IMR-90 (cell line): Measurements from ENCODE around the gene KLK11. TPM values are rescaled to one million over a fixed set of nuclear protein-coding genes. Genes with fewer than 3 reads are reported as not detected.

Experiments
- ATAC-seq: fragments of 200-7000 bp; cut with Tn5 transposase; 2 replicates; pipeline ENCODE4 v1.9.1; 2020; ENCODE audit warnings: low read depth, mild to moderate bottlenecking, moderate library complexity
- BruUV-seq: library from RNA; stranded (reverse); fragments of 400-500 nt; replicated peaks from 2 replicates; lab custom pipeline; 2021; lab: Mats Ljungman, UMichigan
- CTCF ChIA-PET: fragments of 300-600 bp; formaldehyde crosslinking; extraction: SDS; loops from one replicate; lab custom pipeline; 2021; ENCODE audit warnings: antibody characterized with exemption; lab: Yijun Ruan, JAX
- POLR2A ChIA-PET: fragments of 300-600 bp; sonication (Branson Sonifier 250); formaldehyde crosslinking; loops from one replicate; lab custom pipeline; 2022; ENCODE audit warnings: antibody characterized with exemption; ENCODE audit not compliant: unreplicated experiment; lab: Charles Lee
- DNase-seq: peaks from one replicate; pipeline ENCODE4 v3.0.0; 2013
- H2AFZ ChIP-seq: replicated peaks from 2 replicates; pipeline ENCODE3; 2013; ENCODE audit warnings: low read length, mild to moderate bottlenecking; ENCODE audit not compliant: poor library complexity
- H2AK5ac ChIP-seq: 2 replicates; pipeline ENCODE4 v1.6.1; 2013; ENCODE audit warnings: low read depth, low read length, inconsistent platforms
- H2AK9ac ChIP-seq: replicated peaks from 2 replicates; pipeline ENCODE3; 2013; ENCODE audit warnings: mild to moderate bottlenecking, low read depth, low read length, moderate library complexity; ENCODE audit not compliant: poor library complexity
- H2BK120ac ChIP-seq: 2 replicates; pipeline ENCODE4 v1.6.1; 2013; ENCODE audit warnings: low read depth, low read length, inconsistent platforms
- H2BK15ac ChIP-seq: 3 replicates; pipeline ENCODE4 v1.6.1; 2013; ENCODE audit warnings: low read depth, low read length, inconsistent platforms
- H2BK20ac ChIP-seq: 2 replicates; pipeline ENCODE4 v1.6.1; 2013; ENCODE audit warnings: low read depth, mild to moderate bottlenecking, inconsistent platforms, low read length, moderate library complexity
- H2BK5ac ChIP-seq: 2 replicates; pipeline ENCODE4 v1.6.1; 2013; ENCODE audit warnings: mild to moderate bottlenecking, low read depth, low read length, inconsistent platforms; ENCODE audit not compliant: poor library complexity, severe bottlenecking
- H3K14ac ChIP-seq: replicated peaks from 2 replicates; pipeline ENCODE4 v1.6.1; 2013; ENCODE audit warnings: low read depth, low read length, inconsistent platforms
- H3K18ac ChIP-seq: 2 replicates; pipeline ENCODE4 v1.6.1; 2013; ENCODE audit warnings: low read depth, low read length, control low read depth
- H3K23ac ChIP-seq: 2 replicates; pipeline ENCODE4 v1.6.1; 2013; ENCODE audit warnings: low read depth, low read length, inconsistent platforms
- H3K27ac ChIP-seq: 2 replicates; pipeline ENCODE4 v1.5.1; 2013; ENCODE audit warnings: mild to moderate bottlenecking, control low read depth, low read length; ENCODE audit not compliant: insufficient read depth
- H3K27me3 ChIP-seq: 2 replicates; pipeline ENCODE4 v1.6.1; 2013; ENCODE audit warnings: low read length; ENCODE audit not compliant: control insufficient read depth, insufficient read depth
- H3K36me3 ChIP-seq: 2 replicates; pipeline ENCODE4 v1.6.1; 2013; ENCODE audit warnings: low read length, mixed read lengths; ENCODE audit not compliant: control insufficient read depth, insufficient read depth
- H3K4ac ChIP-seq: 2 replicates; pipeline ENCODE4 v1.6.1; 2013; ENCODE audit warnings: low read depth, low read length, inconsistent platforms
- H3K4me1 ChIP-seq: 2 replicates; pipeline ENCODE4 v1.6.1; 2013; ENCODE audit warnings: low read length, mixed read lengths; ENCODE audit not compliant: control insufficient read depth, insufficient read depth
- H3K4me2 ChIP-seq: 2 replicates; pipeline ENCODE4 v1.6.1; 2013; ENCODE audit warnings: low read depth, mild to moderate bottlenecking, control low read depth, low read length, moderate library complexity
- H3K4me3 ChIP-seq: 2 replicates; pipeline ENCODE4 v1.5.1; 2013; ENCODE audit warnings: low read depth, mild to moderate bottlenecking, control low read depth, low read length, moderate library complexity; ENCODE audit not compliant: insufficient read depth
- H3K56ac ChIP-seq: 2 replicates; pipeline ENCODE4 v1.6.1; 2013; ENCODE audit warnings: low read length, inconsistent platforms; ENCODE audit not compliant: insufficient read depth; ENCODE audit errors: extremely low read depth
- H3K79me1 ChIP-seq, 2 experiments: 2 replicates each; pipeline ENCODE4 v1.6.1; 2013; ENCODE audit warnings: low read length in 2 of 2, inconsistent platforms in 1 of 2, low read depth in 1 of 2
- H3K9ac ChIP-seq: 2 replicates; pipeline ENCODE4 v1.6.1; 2013; ENCODE audit warnings: low read depth, low read length, control low read depth
- H3K9me1 ChIP-seq: 2 replicates; pipeline ENCODE4 v1.6.1; 2013; ENCODE audit warnings: low read length, inconsistent platforms; ENCODE audit not compliant: insufficient read depth
- H3K9me3 ChIP-seq: 2 replicates; pipeline ENCODE4 v1.6.1; 2013; ENCODE audit warnings: low read length; ENCODE audit not compliant: control insufficient read depth, insufficient read depth
- H4K20me1 ChIP-seq: 2 replicates; pipeline ENCODE4 v1.6.1; 2013; ENCODE audit warnings: low read length, inconsistent platforms; ENCODE audit not compliant: insufficient read depth
- H4K5ac ChIP-seq: 2 replicates; pipeline ENCODE4 v1.6.1; 2013; ENCODE audit warnings: mild to moderate bottlenecking, low read depth, low read length, control low read depth
- H4K8ac ChIP-seq, 2 experiments: 2 replicates each; pipeline ENCODE4 v1.6.1; 2013; ENCODE audit warnings: low read depth in 2 of 2, low read length in 2 of 2, control low read depth in 1 of 2, inconsistent platforms in 1 of 2
- H4K91ac ChIP-seq: 2 replicates; pipeline ENCODE4 v1.6.1; 2013; ENCODE audit warnings: low read depth, low read length, inconsistent platforms; ENCODE audit not compliant: insufficient read depth
- BHLHE40 ChIP-seq: fragments of 150-350 bp; IDR thresholded peaks from 2 replicates; pipeline ENCODE4 v1.6.1; 2016; ENCODE audit warnings: mild to moderate bottlenecking, low read depth, low read length
- CEBPB ChIP-seq: IDR thresholded peaks from 2 replicates; pipeline ENCODE4 v1.6.1; 2012; ENCODE audit warnings: low read depth, low read length, improper control_type of control experiment
- CTCF ChIP-seq: conservative IDR thresholded peaks from 2 replicates; pipeline ENCODE4 v1.5.1; 2012; ENCODE audit warnings: mild to moderate bottlenecking, low read depth, low read length, improper control_type of control experiment
- FOS ChIP-seq: fragments of 150-350 bp; IDR thresholded peaks from 2 replicates; pipeline ENCODE4 v1.6.1; 2016; ENCODE audit warnings: low read depth, low read length
- MAFK ChIP-seq: IDR thresholded peaks from 2 replicates; pipeline ENCODE4 v1.6.1; 2012; ENCODE audit warnings: low read depth, low read length, improper control_type of control experiment
- MAZ ChIP-seq: IDR thresholded peaks from 2 replicates; pipeline ENCODE4 v1.6.1; 2012; ENCODE audit warnings: low read depth, mild to moderate bottlenecking, low read length, improper control_type of control experiment, moderate library complexity, borderline replicate concordance
- MXI1 ChIP-seq: IDR thresholded peaks from 2 replicates; pipeline ENCODE4 v1.6.1; 2012; ENCODE audit warnings: low read depth, mild to moderate bottlenecking, low read length, moderate library complexity, borderline replicate concordance
- NFE2L2 ChIP-seq: fragments of 150-350 bp; IDR thresholded peaks from 2 replicates; pipeline ENCODE4 v1.6.1; 2016; ENCODE audit warnings: low read depth, mild to moderate bottlenecking, low read length
- POLR2A ChIP-seq: IDR thresholded peaks from 2 replicates; pipeline ENCODE4 v1.6.1; 2012; ENCODE audit warnings: mild to moderate bottlenecking, low read depth, low read length
- RAD21 ChIP-seq: IDR thresholded peaks from 2 replicates; pipeline ENCODE4 v1.6.1; 2012; ENCODE audit warnings: low read length, improper control_type of control experiment
- RCOR1 ChIP-seq: IDR thresholded peaks from 2 replicates; pipeline ENCODE4 v1.6.1; 2012; ENCODE audit warnings: mild to moderate bottlenecking, low read length, improper control_type of control experiment; ENCODE audit not compliant: insufficient replicate concordance
- RFX5 ChIP-seq: IDR thresholded peaks from 2 replicates; pipeline ENCODE4 v1.8.0; 2012; ENCODE audit warnings: low read depth, mild to moderate bottlenecking, low read length, moderate library complexity
- SMC3 ChIP-seq: fragments of 150-350 bp; IDR thresholded peaks from 2 replicates; pipeline ENCODE4 v1.6.1; 2016; ENCODE audit warnings: low read depth, mild to moderate bottlenecking, antibody characterized with exemption, low read length, moderate library complexity
- WGBS, 2 experiments: methylation state at CpG; one replicate each; pipeline versions ENCODE4 v1.1.5 to v1.1.7; 2013; ENCODE audit warnings: missing lambda C conversion rate in 2 of 2; ENCODE audit not compliant: insufficient read length in 1 of 2; ENCODE audit errors: extremely low coverage in 2 of 2; 5-methylcytosine and 5-hydroxymethylcytosine counted together
- dilution Hi-C: fragments of 300-500 bp; cut with HindIII; formaldehyde crosslinking; loops from one replicate; pipeline ENCODE4 v1.14.3; 2018; ENCODE audit warnings: low sequenced_read_pairs; ENCODE audit not compliant: unreplicated experiment
- in situ Hi-C: fragments of 300-500 bp; cut with MboI; formaldehyde crosslinking; loops from 3 replicates; pipeline ENCODE4 v1.14.3; 2019; ENCODE audit warnings: low sequenced_read_pairs, inconsistent platforms, mixed read lengths
- intact Hi-C: fragments of 100-400 bp; cut with micrococcal nuclease; formaldehyde crosslinking; loops from 2 replicates; pipeline ENCODE4 v1.10.0; 2022
- polyA plus RNA-seq, 3 experiments: library from polyadenylated mRNA; depleted of rRNA; stranded (reverse); fragments of >200 nt; gene quantifications; 2 replicates each; pipeline ENCODE4 v1.2.3, GENCODE V29; 2012; ENCODE audit warnings: low replicate concordance in 1 of 3
- total RNA-seq: library from RNA; depleted of rRNA; stranded (reverse); fragments of >200 nt; gene quantifications from 2 replicates; pipeline ENCODE4 v1.2.3, GENCODE V29; 2012
- TF ChIP-seq, protein P1 (sequence below): fragments of 150-350 bp; IDR thresholded peaks from 2 replicates; pipeline ENCODE4 v1.6.1; 2016; ENCODE audit warnings: low read depth, mild to moderate bottlenecking, low read length, moderate library complexity, borderline replicate concordance
- TF ChIP-seq, protein P2 (sequence below): fragments of 150-350 bp; IDR thresholded peaks from 2 replicates; pipeline ENCODE4 v1.6.1; 2017; ENCODE audit warnings: mild to moderate bottlenecking, antibody characterized with exemption, low read length, low read depth

Gene KLK11
- total and polyA plus RNA-seq, 2 of the 4 experiments (the other 2 are of a cell fraction), result not detected

- WGBS, 2 experiments, result 71% methylated on average over 1 of the region's 7 CpGs; no CpG with 5 or more reads in 1 of the 2 experiments
- no TSS peak for BruUV-seq
- H2AK5ac ChIP-seq, result no peak overlapping the region
- no peak overlapping the region for H3K4me3 ChIP-seq
- H2BK120ac ChIP-seq, result no peak overlapping the region
- DNase-seq (no peak), ATAC-seq (no peak)
- no peaks in the 10 kb centered on the region for H3K27me3 ChIP-seq
- H3K9me3 ChIP-seq, result peaks cover 2% of the 10 kb centered on the region; the same call in 1 of the 2 replicates
- H3K36me3 ChIP-seq, result no peaks in the 10 kb centered on the region
- H3K4ac ChIP-seq, result no peak overlapping the region
- dilution Hi-C loops (no loop called here), in situ Hi-C loops (no loop called here), intact Hi-C loops (no loop called here)
- no peak overlapping the region for H4K91ac ChIP-seq
- H2AFZ ChIP-seq, result no peak overlapping the region
- H3K9ac ChIP-seq, result no peak overlapping the region
- H2AK9ac ChIP-seq, result no peak overlapping the region
- ChIA-PET CTCF (no interaction called here), POLR2A (no interaction called here)
- H2BK5ac ChIP-seq, result no peak overlapping the region
- H2BK20ac ChIP-seq, result no peak overlapping the region
- H4K20me1 ChIP-seq, result no peaks in the 10 kb centered on the region
- H4K5ac ChIP-seq, result no peak overlapping the region
- H2BK15ac ChIP-seq, result no peak overlapping the region
- no peaks in the 10 kb centered on the region for H3K4me1 ChIP-seq
- no peak for TF ChIP-seq MXI1
- TF ChIP-seq, protein P1, sequence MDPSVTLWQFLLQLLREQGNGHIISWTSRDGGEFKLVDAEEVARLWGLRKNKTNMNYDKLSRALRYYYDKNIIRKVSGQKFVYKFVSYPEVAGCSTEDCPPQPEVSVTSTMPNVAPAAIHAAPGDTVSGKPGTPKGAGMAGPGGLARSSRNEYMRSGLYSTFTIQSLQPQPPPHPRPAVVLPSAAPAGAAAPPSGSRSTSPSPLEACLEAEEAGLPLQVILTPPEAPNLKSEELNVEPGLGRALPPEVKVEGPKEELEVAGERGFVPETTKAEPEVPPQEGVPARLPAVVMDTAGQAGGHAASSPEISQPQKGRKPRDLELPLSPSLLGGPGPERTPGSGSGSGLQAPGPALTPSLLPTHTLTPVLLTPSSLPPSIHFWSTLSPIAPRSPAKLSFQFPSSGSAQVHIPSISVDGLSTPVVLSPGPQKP, result no peak
- TF ChIP-seq RFX5, result no peak
- no peak for TF ChIP-seq RCOR1
- no peak for TF ChIP-seq RAD21
- no peak for TF ChIP-seq MAFK
- TF ChIP-seq, protein P2, sequence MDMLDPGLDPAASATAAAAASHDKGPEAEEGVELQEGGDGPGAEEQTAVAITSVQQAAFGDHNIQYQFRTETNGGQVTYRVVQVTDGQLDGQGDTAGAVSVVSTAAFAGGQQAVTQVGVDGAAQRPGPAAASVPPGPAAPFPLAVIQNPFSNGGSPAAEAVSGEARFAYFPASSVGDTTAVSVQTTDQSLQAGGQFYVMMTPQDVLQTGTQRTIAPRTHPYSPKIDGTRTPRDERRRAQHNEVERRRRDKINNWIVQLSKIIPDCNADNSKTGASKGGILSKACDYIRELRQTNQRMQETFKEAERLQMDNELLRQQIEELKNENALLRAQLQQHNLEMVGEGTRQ, result no peak
- no peak for TF ChIP-seq NFE2L2
- no peak for TF ChIP-seq MAZ
- no peak for TF ChIP-seq SMC3
- TF ChIP-seq FOS, result no peak
- no peak for TF ChIP-seq CEBPB
- no peak for TF ChIP-seq CTCF
- TF ChIP-seq BHLHE40, result no peak
- TF ChIP-seq POLR2A, result no peak
- no peak overlapping the region for H3K14ac ChIP-seq
- H3K27ac ChIP-seq, result no peak overlapping the region
- H3K56ac ChIP-seq, result no peak overlapping the region
- no peak overlapping the region for H3K4me2 ChIP-seq
- H3K23ac ChIP-seq, result no peak overlapping the region
- no peak overlapping the region for H4K8ac ChIP-seq
- H3K18ac ChIP-seq, result no peak overlapping the region
- no peaks in the 10 kb centered on the region for H3K9me1 ChIP-seq
- no peaks in the 10 kb centered on the region for H3K79me1 ChIP-seq
Observed at GRCh38 chr19:51063664-51064063, 37.2 kb upstream of the KLK11 start.
